ENCODE results near the gene SPC24.
"Not testable (repeated sequence)": the region's sequence is repeated elsewhere in the genome, so short reads cannot be mapped to it uniquely, and the experiment has no call there.

The SPC24 gene

DNA sequence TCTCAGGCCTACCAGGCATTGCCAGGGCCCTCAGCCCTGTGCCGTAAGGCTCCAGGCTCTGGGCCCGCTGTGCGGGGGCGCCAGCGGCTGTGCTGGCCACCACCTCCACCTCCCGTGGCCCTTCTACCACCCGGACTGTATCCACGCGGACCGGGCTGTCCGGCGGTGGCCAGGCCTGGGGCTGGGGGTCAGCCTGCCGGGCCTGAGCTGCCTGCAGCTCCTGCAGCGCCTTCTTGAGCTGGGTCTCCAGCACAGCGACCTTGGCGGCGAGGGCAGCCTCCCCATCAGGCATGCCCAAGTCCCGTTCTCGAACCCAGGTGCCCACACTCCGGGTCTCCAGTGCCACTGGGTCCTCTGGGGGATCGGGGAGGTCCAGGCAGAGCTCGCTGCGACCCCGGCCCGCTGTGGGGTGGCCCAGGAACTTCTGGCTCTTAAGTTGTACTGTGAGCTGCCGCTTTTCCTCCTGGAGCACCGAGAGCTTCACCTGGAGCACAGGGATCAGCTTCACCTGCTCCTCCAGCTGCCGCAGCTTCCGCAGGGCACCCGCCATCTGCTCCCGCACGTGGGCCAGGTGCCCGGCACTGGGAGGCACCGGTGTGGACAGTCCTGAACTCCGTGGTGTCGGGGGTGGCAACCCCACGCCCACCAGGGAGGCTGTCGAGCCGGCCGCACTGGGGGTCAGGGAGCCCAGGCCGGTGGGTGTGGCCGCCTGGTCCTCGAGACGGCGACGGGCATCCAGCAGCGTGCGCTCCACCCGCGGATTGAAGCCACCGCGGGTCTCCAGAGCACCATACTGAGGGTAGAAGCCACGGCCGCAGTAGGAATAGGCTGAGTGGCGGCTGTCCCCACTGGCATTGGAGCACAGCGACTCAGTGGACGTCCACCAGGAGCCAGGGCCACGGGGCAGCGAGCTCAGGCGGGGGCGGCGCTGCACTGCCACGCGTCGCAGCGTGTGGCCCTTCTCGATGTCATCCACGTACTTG is 37.7 kb upstream of the SPC24 start:
- FAIRE-seq (no peak), DNase-seq (ENCODE audit: low spot score) (no peak)

- DNase-seq (ENCODE audit: low spot score) (no peak), FAIRE-seq (no peak)
These were observed 36.4 kb upstream of the SPC24 start for GRCh38 chr19:11191934-11192333.

DNA sequence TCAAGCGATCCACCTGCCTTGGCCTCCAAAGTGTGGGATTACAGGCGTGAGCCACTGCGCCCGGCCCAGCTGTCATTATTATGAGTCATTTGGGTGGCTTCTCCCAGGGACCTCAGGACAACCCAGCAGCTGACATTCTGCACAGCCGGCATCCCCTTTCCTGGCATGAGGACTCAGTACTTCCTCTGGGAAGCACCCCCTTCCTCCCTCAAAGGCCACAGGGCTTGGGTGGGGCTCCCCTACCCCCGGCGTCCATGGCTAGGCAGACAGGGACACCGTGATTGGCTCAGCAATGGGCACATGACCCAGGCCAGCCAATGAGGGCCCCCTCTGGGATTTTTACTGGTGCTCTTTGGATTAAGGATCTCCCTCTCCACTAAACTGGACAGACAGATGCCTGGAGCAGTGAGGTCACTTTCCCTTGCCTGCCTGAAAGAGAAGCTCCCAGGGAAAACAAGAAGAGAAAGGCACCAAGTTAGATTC is 35.7 kb upstream of the SPC24 start:
- FAIRE-seq (no peak), DNase-seq (ENCODE audit: low spot score) (peak; percentile 34)

DNA sequence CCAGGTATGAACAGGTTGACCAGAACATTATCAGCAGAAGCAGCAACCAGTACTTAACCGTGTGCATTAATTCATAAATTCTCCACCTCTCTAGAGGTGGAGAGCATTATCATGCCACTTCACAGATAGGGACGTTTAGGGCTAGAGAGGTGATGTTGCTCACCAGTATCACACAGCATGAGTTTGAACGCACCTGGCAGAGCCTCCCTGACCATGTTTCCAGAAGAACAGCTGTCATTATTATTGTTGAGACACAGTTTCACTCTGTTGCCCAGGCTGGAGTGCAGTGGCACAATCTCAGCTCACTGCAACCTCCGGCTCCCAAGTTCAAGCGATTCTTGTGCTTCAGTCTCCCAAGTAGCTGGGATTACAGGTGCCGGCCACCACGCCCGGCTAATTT is 34.9 kb upstream of the SPC24 start:
- no peak for FAIRE-seq
- no peak for DNase-seq (ENCODE audit: low spot score)

- DNase-seq (ENCODE audit: low spot score) = no peak
- FAIRE-seq = no peak
These were observed 31.9 kb upstream of the SPC24 start for GRCh38 chr19:11187441-11187840.

DNA sequence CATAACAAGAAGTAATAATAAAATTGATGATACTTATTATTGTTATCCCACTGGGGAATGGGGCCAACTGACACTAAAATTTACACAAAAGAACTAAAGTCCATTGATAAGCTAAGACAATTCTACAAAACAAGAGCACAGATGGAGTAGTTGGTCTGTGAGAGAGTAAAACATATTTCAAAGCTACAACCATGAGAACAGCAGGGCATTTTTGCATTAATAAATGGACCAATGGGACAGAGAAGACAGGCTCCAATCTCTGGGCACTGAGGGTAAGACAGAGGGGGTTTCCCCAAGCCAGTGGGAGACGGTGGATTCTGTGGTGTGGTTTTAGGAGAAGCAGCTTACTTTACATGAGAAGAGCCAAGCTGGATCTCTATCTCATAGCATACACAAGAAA is 27.4 kb upstream of the SPC24 start:
- FAIRE-seq = no peak
- DNase-seq (ENCODE audit: low spot score) = no peak

DNA sequence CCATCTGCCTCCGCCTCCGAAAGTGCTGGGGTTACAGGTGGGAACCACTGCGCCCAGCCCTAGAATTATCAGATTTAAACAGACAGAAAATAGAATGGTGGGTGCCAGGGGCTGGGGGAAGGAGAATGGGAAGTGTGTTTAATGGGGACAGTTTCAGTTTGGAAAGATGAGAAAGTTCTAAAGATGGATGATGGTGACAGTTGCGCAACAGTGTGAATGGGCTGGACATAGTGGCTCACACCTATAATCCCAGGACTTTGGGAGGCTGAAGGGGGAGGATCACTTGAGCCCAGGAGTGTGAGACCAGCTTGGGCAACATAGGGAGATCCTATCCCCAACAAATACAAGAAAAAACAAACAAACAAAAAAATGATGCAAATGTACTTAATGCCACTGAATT is 25.9 kb upstream of the SPC24 start:
- FAIRE-seq (no peak), DNase-seq (ENCODE audit: low spot score) (no peak)

GRCh38 chr19:11180975-11181374 is 25.4 kb upstream of the SPC24 start:
- not testable (repeated sequence) for FAIRE-seq; DNase-seq (ENCODE audit: low spot score)

GRCh38 chr19:11180346-11180745 is 24.8 kb upstream of the SPC24 start:
- no peak for FAIRE-seq
- no peak for DNase-seq (ENCODE audit: low spot score)

DNA sequence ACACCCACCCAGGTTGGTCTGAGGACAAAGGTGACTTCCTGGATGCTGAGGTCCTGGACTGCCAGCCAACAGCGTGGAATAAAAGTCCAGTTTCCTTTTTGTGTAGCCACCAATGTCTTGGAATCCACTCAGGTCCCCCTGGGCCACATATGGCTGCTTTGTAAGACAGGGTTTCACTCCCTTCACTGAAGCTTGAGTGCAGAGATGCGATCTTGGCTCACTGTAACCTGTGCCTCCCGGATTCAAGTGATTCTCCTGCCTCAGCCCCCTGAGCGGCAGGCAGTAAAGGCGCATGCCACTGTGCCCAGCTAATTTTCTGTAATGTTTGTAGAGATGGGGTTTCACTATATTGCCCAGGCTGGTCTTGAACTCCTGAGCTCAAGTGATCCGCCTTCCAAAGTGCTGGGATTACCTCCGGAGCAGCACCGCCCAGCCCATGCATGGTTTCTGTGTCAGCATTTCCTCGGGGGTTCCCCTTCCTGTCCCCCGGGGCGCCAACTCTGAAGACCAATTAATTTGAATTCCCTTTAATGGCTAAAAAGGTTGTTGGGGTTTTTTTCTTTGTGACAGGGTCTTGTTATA is 24.2 kb upstream of the SPC24 start:
- DNase-seq (ENCODE audit: low spot score) = no peak
- no peak for FAIRE-seq

- FAIRE-seq = not testable (repeated sequence)
These were observed 23.5 kb upstream of the SPC24 start for GRCh38 chr19:11179145-11179465.

DNA sequence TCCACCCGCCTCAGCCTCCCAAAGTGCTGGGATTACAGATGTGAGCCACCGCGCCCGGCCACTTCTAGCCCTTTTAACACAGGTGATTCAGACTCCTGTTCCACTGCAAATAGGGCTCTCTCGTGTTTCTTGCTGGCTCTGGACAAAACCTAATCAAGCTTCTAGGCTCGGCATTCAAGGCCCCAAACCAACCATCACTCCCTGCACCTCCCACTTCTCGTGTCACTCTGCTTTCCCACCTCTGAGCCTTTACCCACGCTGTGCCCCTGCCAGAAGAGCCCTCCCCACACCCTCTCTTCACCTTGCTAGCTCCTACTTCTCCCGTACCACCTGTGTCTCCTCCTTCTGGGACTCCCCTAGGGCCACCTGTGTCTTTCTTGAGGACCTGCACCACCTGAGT is 22.0 kb upstream of the SPC24 start:
- no peak for DNase-seq (ENCODE audit: low spot score)
- no peak for FAIRE-seq

More at GRCh38 chr19:11179145-11179465, 23.5 kb upstream of the SPC24 start:
- not testable (repeated sequence) for DNase-seq (ENCODE audit: low spot score)

GRCh38 chr19:11176466-11177193 is 21.0 kb upstream of the SPC24 start:
- no peak for DNase-seq (ENCODE audit: low spot score)
- no peak for FAIRE-seq

DNA sequence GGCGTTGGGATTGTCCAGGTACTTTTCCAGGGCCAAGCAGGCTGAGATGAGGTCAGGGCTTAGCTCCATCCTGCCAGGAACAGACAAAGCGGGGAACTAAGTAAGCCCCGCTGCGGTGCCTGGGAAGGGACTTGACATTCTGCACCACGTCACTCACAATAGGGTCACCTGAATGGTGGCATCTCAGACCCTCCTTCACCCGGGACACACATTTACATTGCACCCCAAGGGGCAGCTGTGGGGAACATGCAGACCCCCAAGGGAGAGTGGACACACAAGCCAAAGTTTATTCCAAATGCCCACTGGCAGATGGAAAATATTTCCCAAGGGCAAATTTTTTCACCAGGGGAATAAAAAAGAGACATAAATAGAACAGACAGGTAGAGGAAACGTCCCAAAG is 20.3 kb upstream of the SPC24 start:
- DNase-seq (ENCODE audit: low spot score) = no peak
- no peak for FAIRE-seq

DNA sequence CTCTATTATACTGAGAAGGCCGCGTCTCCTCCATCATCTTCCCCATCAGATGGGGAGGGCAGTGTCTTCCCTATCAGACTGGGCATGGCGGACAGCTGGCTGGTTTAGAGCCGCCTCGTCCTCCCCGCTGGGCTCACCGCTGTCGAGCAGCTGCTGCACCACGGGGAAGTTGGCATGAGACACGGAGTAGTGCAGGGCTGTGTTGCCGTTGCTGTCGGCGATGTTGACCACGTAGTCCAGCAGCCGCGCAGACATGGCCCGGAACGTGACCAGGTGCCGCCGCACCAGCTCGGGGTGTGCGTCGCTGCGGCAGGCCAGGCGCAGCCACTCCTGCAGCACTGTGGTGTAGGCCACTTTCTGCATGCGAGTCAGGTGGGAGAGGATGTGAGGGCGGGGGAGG is 18.8 kb upstream of the SPC24 start:
- no peak for FAIRE-seq

GRCh38 chr19:11173516-11174155 is 18.1 kb upstream of the SPC24 start:
- DNase-seq (ENCODE audit: low spot score) = no peak
- FAIRE-seq = no peak

More for the DNA sequence above, 18.8 kb upstream of the SPC24 start:
- no peak for DNase-seq (ENCODE audit: low spot score)

DNA sequence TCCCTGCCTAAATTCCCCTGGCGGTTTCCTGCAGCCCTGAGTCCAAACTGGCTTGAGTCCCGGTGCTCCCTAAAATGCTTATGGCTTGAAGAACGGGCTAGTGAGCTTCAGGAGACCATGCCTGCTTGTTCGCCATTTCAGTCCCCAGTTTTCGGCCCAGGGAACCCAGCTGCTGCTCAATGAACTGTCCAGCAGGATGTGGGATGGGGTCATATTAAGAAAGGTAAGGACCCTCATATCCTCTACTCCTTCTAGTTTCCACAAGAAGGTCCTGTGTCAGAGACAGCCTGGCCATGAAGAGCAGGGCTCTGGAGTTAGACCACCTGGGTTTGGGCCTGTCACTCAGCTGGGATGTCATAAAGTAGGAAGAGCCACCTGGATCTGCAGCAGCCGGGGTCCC is 17.0 kb upstream of the SPC24 start:
- FAIRE-seq = no peak

GRCh38 chr19:11171144-11171543 is 15.6 kb upstream of the SPC24 start:
- FAIRE-seq = no peak

More for the DNA sequence above, 17.0 kb upstream of the SPC24 start:
- no peak for DNase-seq (ENCODE audit: low spot score)

DNA sequence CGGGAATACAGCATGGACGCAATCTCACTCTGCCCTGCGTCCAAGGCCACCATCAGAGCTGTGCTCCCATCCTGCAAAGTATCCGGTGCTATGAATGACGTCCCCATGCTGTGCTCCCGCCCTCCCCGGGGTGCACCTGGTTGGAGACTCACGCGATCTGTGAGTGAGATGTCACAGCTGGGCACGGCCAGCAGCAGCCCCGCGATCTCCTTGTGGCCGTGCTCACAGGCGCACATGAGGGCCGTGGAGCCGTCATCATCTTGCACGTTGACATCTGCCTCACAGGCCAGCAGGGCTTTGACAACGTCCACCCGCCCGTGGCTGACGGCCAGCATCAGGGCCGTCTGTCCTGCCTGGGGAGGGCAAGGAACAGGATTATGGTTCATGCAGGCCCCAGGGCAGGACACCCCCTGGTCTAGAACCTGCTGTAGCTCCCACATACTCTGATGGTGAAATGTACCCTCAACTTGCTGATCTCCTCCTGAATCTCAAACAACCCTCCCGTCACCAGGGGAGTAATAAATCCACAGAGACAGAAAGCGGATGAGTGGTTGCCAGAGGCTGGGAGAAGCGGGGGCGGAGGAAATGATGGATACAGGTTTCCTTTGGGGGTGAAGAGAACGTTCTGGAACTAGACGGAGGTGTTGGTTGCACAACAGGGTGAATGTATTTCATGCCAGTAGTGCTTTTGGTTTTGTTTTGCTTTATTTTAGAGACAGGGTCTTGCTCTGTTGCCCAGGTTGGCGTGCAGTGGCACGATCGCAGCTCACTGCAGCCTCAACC is 14.5 kb upstream of the SPC24 start:
- DNase-seq (ENCODE audit: low spot score) (no peak), FAIRE-seq (no peak)

More at GRCh38 chr19:11171144-11171543, 15.6 kb upstream of the SPC24 start:
- no peak for DNase-seq (ENCODE audit: low spot score)

- FAIRE-seq = no peak
- peak; percentile 47 for DNase-seq (ENCODE audit: low spot score)
These were observed 13.0 kb upstream of the SPC24 start for GRCh38 chr19:11168568-11168967.
